BLaER1 treated with 17β-estradiol and CSF1 and Interleukin-3, amounts not matched to agents 10 nM and 100 nM (cell line): ENCODE results near the gene SRSF10.
A peak's percentile ranks its signal among the peaks of the same experiment; 100 is the strongest.
"Not testable (repeated sequence)": the region's sequence is repeated elsewhere in the genome, so short reads cannot be mapped to it uniquely, and the experiment has no call there.

Experiments used
- H3K27ac ChIP-seq, 11 experiments: shearing (Covaris generic); formaldehyde crosslinking; 2 replicates each; pipeline ENCODE4 v1.8.1; 2022
- H3K27me3 ChIP-seq, 11 experiments: shearing (Covaris generic); formaldehyde crosslinking; 2 replicates each; pipeline ENCODE4 v1.8.1; 2022
- H3K36me3 ChIP-seq, 11 experiments: shearing (Covaris generic); formaldehyde crosslinking; 2 replicates each; pipeline ENCODE4 v1.8.1; 2022
- H3K4me1 ChIP-seq, 10 experiments: shearing (Covaris generic); formaldehyde crosslinking; 2 replicates each; pipeline ENCODE4 v1.8.1; 2022
- H3K4me2 ChIP-seq, 11 experiments: shearing (Covaris generic); formaldehyde crosslinking; 2 replicates each; pipeline ENCODE4 v1.8.1; 2022
- H3K4me3 ChIP-seq, 10 experiments: shearing (Covaris generic); formaldehyde crosslinking; 2 replicates each; pipeline ENCODE4 v1.8.1; 2022
- H3K9ac ChIP-seq, 11 experiments: shearing (Covaris generic); formaldehyde crosslinking; 2 replicates each; pipeline ENCODE4 v1.8.1; 2022
- H3K9me3 ChIP-seq, 11 experiments: shearing (Covaris generic); formaldehyde crosslinking; replicated peaks in 1 of 11; 2 replicates each; pipeline ENCODE4 v1.8.1; 2022
- H4K20me1 ChIP-seq, 11 experiments: shearing (Covaris generic); formaldehyde crosslinking; 2 replicates each; pipeline ENCODE4 v1.8.1; 2022
- Cebpa-rat ChIP-seq, 11 experiments: shearing (Covaris generic); IDR thresholded peaks; 2 replicates each; pipeline ENCODE4 v1.8.1; 2022

Gene SRSF10

GRCh38 chr1:23964790-23965740 is 15.1 kb downstream of the SRSF10 start:
- TF ChIP-seq Cebpa-rat (IDR thresholded peaks at IDR 0.05), result 0 out of 22 replicates have a peak, but pooled peaks of 1 of the 11 experiments have one; percentile 15
- Histone ChIP-seq H3K36me3 (peaks cover 66 to 90% (median 77%) of the 10 kb centered on the region in 11 experiments), H3K9me3 (no peaks in the 10 kb centered on the region), H3K9ac (peak overlapping the region in 10 of 11 experiments; percentile 19 to 64 (median 46); a peak in 12 of 22 replicates), H3K4me2 (peak overlapping the region; percentile 6 to 80 (median 61); a peak in 17 of 22 replicates), H3K27ac (peak overlapping the region; percentile 27 to 99 (median 51); a peak in 20 of 22 replicates), H3K27me3 (no peaks in the 10 kb centered on the region), H3K4me3 (no peak overlapping the region), H4K20me1 (peaks cover 40 to 89% (median 74%) of the 10 kb centered on the region in 11 experiments; a peak in 21 of 22 replicates), H3K4me1 (peaks cover 16 to 60% (median 27%) of the 10 kb centered on the region in 10 experiments; a peak in 19 of 20 replicates)

- H3K4me3 ChIP-seq, result 0 out of 20 replicates have a peak overlapping the region, but pooled peaks of 2 of the 10 experiments have one; percentile 13 to 78
- peaks cover 16 to 60% (median 27%) of the 10 kb centered on the region in 10 experiments; a peak in 19 of 20 replicates for H3K4me1 ChIP-seq
- H3K9ac ChIP-seq, result peak overlapping the region in 10 of 11 experiments; percentile 19 to 64 (median 46); a peak in 16 of 22 replicates
- peak overlapping the region; percentile 6 to 80 (median 61); a peak in 20 of 22 replicates for H3K4me2 ChIP-seq
- H3K9me3 ChIP-seq, result no peaks in the 10 kb centered on the region
- peak overlapping the region; percentile 27 to 99 (median 51); a peak in 20 of 22 replicates for H3K27ac ChIP-seq
- no peaks in the 10 kb centered on the region for H3K27me3 ChIP-seq
- TF ChIP-seq Cebpa-rat (IDR thresholded peaks at IDR 0.05), result no peak
- peaks cover 60 to 82% (median 71%) of the 10 kb centered on the region in 11 experiments; a peak in 20 of 22 replicates for H3K36me3 ChIP-seq
- H4K20me1 ChIP-seq, result peaks cover 34 to 81% (median 66%) of the 10 kb centered on the region in 11 experiments; a peak in 21 of 22 replicates
These were observed 15.9 kb downstream of the SRSF10 start for GRCh38 chr1:23964235-23964668.

GRCh38 chr1:23963617-23964234 is 16.4 kb downstream of the SRSF10 start:
- H3K4me2 ChIP-seq, result peak overlapping the region; percentile 6 to 80 (median 61); a peak in 20 of 22 replicates
- peaks cover 57 to 77% (median 70%) of the 10 kb centered on the region in 11 experiments; a peak in 20 of 22 replicates for H3K36me3 ChIP-seq
- H3K4me1 ChIP-seq, result peaks cover 16 to 59% (median 27%) of the 10 kb centered on the region in 10 experiments; a peak in 19 of 20 replicates
- H3K27ac ChIP-seq, result peak overlapping the region; percentile 27 to 99 (median 51); a peak in 20 of 22 replicates
- H3K9me3 ChIP-seq, result no peaks in the 10 kb centered on the region
- peak overlapping the region in 9 of 11 experiments; percentile 32 to 64 (median 45); a peak in 15 of 22 replicates for H3K9ac ChIP-seq
- H3K27me3 ChIP-seq, result no peaks in the 10 kb centered on the region
- H3K4me3 ChIP-seq, result peak overlapping the region in 7 of 10 experiments; percentile 13 to 78 (median 46); a peak in 8 of 20 replicates
- TF ChIP-seq Cebpa-rat (IDR thresholded peaks at IDR 0.05), result no peak
- H4K20me1 ChIP-seq, result peaks cover 34 to 76% (median 66%) of the 10 kb centered on the region in 11 experiments; a peak in 21 of 22 replicates

- Histone ChIP-seq H4K20me1 (peaks cover 24 to 44% (median 41%) of the 10 kb centered on the region in 11 experiments; a peak in 21 of 22 replicates), H3K36me3 (peaks cover 30 to 45% (median 38%) of the 10 kb centered on the region in 11 experiments; a peak in 20 of 22 replicates), H3K9ac (peak overlapping the region; percentile 97 to 100 (median 99)), H3K4me2 (peak overlapping the region; percentile 68 to 90 (median 80); a peak in 21 of 22 replicates), H3K4me1 (peaks cover 49 to 66% (median 56%) of the 10 kb centered on the region in 10 experiments), H3K27me3 (no peaks in the 10 kb centered on the region), H3K27ac (peak overlapping the region; percentile 97 to 100 (median 99)), H3K4me3 (peak overlapping the region; percentile 69 to 93 (median 84)), H3K9me3 (no peaks in the 10 kb centered on the region)
- no peak for TF ChIP-seq Cebpa-rat (IDR thresholded peaks at IDR 0.05)
These were observed 19.7 kb downstream of the SRSF10 start for GRCh38 chr1:23960291-23961020.

GRCh38 chr1:23959461-23960290 is 20.5 kb downstream of the SRSF10 start, which contains the start of gene PNRC2:
Gene PNRC2 (plus strand): TSS chr1:23959828. CDS start chr1:23961458, 1,630 bp downstream.
- Histone ChIP-seq H3K27ac (peak within 1 kb of the TSS; percentile 97 to 100 (median 99)), H3K4me1 (peaks cover 51 to 67% (median 58%) of the 10 kb centered on the region in 10 experiments), H3K4me2 (peak within 1 kb of the TSS; percentile 78 to 92 (median 86)), H3K9ac (peak within 1 kb of the TSS; percentile 97 to 100 (median 99)), H4K20me1 (peaks cover 17 to 36% (median 33%) of the 10 kb centered on the region in 11 experiments; a peak in 21 of 22 replicates), H3K36me3 (peaks cover 27 to 39% (median 35%) of the 10 kb centered on the region in 11 experiments; a peak in 20 of 22 replicates), H3K4me3 (peak within 1 kb of the TSS; percentile 69 to 93 (median 84)), H3K9me3 (no peaks in the 10 kb centered on the region), H3K27me3 (no peaks in the 10 kb centered on the region)
- no peak for TF ChIP-seq Cebpa-rat (IDR thresholded peaks at IDR 0.05)

GRCh38 chr1:23958810-23959460 is 21.2 kb downstream of the SRSF10 start:
- peak overlapping the region; percentile 69 to 93 (median 84) for H3K4me3 ChIP-seq
- peaks cover 21 to 33% (median 29%) of the 10 kb centered on the region in 11 experiments; a peak in 20 of 22 replicates for H3K36me3 ChIP-seq
- H3K9me3 ChIP-seq, result no peaks in the 10 kb centered on the region
- H3K9ac ChIP-seq, result peak overlapping the region; percentile 97 to 100 (median 99)
- H4K20me1 ChIP-seq, result peaks cover 10 to 29% (median 25%) of the 10 kb centered on the region in 11 experiments; a peak in 21 of 22 replicates
- TF ChIP-seq Cebpa-rat (IDR thresholded peaks at IDR 0.05), result no peak; a peak in 1 of 22 replicates
- H3K4me2 ChIP-seq, result peak overlapping the region; percentile 70 to 92 (median 85)
- H3K4me1 ChIP-seq, result peaks cover 51 to 67% (median 58%) of the 10 kb centered on the region in 10 experiments
- no peaks in the 10 kb centered on the region for H3K27me3 ChIP-seq
- peak overlapping the region; percentile 97 to 100 (median 99) for H3K27ac ChIP-seq

- peak overlapping the region; percentile 97 to 100 (median 99) for H3K27ac ChIP-seq
- not testable (repeated sequence) for H3K9me3 ChIP-seq, H3K27me3 ChIP-seq
- H3K4me2 ChIP-seq, result peak overlapping the region; percentile 70 to 92 (median 85)
- H3K4me1 ChIP-seq, result peaks cover 53 to 68% (median 58%) of the 10 kb centered on the region in 10 experiments
- H3K4me3 ChIP-seq, result peak overlapping the region; percentile 69 to 93 (median 84)
- peaks cover 3 to 22% (median 18%) of the 10 kb centered on the region in 11 experiments; a peak in 17 of 22 replicates for H4K20me1 ChIP-seq
- peaks cover 15 to 26% (median 22%) of the 10 kb centered on the region in 11 experiments; a peak in 20 of 22 replicates for H3K36me3 ChIP-seq
- H3K9ac ChIP-seq, result peak overlapping the region; percentile 97 to 100 (median 99)
These were observed 21.9 kb downstream of the SRSF10 start for GRCh38 chr1:23958040-23958809.
